HG03103 (cell line): Measurements from ENCODE around the gene VSTM2B.
"Not testable (repeated sequence)": the region's sequence is repeated elsewhere in the genome, so short reads cannot be mapped to it uniquely, and the experiment has no call there.

Experiments used
- ATAC-seq: cut with Tn5 transposase; IDR thresholded peaks from one replicate; pipeline ENCODE4 v1.9.1; 2021; ENCODE audit warnings: low read depth; ENCODE audit not compliant: unreplicated experiment

VSTM2B gene

DNA sequence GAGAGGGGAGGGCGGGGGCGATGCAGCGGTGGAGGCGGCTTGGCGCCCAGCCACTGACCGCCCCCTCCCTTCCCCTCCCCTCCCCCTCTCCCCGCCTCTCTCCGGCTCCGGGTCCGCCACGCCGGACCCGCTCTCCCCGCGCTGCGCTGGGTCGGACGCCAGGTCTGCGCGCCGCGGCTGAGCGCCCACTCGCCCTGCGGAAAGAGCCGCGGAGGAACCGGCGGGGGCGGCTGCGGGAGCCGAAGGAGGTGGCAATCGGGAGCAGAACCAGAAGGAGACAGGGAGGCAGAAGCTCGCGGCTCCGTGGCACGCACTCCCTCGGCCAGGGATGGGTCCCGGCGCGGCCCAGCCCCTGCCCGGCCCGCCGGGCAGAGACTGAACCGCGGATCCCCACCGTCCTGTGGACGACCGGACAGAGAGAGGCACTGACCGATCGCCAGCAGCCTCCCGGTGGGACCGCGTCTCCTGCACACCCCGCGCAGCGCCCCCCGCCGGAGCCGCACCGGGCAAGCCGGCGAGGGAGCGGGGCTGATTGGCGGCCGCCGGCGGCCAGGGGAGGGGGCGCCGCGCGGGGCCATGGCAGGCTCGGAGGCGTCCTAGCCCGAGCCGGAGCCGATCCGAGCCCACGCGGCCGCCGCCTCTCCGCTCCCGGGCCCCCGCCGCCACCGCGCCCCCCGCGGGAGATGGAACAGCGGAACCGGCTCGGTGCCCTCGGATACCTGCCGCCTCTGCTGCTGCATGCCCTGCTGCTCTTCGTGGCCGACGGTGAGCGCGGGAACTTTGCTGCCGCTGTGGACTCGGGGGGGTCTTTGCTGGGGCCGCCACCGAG lies at the start of gene VSTM2B:
TSS of gene VSTM2B (plus strand) at position 94 of the 829 bp plus-strand sequence. CDS start at position 684, 590 bp downstream.
- no peak for ATAC-seq

DNA sequence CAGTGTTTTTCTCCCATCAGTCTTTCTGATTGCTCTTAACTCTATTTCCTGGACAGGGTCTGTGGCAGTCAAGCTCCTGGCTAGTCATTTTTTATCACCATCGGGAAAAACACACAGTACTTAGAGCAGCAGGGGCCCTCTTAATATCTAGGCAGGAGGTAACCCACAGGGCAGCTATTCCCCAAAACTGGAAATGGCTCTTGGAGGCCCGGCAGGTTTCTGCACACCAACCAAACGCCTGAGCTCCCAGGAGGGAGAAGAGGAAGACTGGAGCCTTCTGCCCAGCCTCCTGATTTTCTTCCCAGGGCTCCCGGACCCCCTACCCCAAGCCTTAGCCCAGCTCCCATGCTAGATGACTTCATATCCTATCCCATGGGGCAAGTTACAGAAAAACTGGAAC lies 49.3 kb upstream of the VSTM2B start:
- no peak for ATAC-seq

DNA sequence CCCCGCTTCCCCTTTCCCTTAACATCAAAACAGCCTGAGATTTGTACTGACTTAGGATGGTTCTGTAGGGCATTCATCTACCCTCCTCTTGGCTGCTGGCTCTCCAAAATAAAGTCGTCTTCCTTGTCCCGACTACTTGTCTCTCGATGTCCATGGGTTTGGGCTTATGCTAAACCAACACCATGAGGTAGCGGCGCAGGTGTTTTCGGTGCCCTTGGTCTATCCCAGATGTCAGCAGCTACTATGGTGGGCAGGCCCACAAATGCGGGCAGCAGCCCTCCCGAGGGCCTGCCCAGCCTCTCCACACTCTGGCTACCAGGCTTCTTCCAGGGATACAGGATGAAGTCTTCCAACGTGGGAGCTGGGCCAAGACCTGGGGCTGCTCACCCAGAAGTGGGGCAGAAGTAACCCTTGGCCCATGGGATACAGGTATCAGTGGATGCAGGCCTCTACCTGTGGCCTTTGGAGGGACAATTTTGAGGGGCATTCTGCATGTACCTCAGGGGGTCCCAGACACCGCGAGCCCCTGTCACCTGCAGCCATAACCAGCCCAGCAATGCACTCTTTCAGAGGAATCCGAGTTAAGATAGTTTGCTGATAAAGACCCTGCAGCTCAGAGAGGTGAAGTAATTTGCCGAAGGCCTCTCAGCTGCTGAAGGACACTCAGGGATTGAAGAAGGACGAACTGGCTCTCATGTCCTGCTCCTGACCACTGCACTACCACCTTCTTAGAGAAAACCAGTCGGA lies 47.8 kb upstream of the VSTM2B start:
- no peak for ATAC-seq

DNA sequence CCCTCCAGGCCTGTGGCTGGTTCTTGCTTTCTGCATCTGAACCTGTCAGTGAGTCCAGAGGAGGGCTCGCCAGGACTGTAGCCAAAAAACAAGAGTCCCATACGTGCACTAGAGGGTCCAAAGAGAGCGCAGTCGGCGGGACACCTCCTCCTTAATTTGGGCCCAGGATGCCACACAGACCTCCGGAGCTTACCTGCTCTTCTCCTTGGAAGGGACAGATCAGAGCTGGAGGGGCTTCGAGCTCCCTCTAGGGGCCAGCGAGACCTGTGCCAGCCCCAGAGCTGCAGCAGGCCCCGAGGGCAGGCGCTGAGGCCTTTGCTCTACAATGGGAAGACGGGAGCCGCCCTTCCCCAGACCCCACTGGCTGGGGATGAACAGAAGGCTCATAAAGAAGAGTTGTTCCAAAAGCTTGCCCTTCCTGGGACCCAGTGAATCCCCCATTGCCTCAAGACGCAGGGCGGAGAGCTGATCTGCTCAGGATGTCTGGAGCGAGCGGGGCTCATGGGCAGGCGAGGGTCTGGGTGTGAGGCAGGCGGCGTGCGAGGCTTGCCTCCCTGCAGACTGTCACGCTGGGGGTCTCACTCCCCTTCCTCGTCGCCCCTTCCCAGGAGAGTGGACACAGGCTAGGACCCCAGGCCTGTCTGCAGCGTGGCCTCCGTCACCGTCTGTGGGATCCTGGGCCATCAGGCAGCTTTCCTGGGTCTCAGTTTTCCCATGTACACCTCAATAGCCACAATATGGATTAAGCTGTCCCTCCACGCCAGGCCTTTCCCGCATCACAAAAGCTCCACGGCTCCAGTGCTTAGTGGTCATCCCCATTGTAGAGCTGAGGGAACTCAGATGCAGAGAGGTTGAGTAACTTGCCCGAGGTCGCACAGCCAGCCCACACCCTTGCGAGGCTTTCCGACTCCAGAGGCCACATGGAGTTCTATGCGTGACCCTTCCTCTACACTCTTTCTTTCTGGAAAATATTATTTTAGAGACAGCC lies 46.9 kb upstream of the VSTM2B start:
- ATAC-seq: no peak

DNA sequence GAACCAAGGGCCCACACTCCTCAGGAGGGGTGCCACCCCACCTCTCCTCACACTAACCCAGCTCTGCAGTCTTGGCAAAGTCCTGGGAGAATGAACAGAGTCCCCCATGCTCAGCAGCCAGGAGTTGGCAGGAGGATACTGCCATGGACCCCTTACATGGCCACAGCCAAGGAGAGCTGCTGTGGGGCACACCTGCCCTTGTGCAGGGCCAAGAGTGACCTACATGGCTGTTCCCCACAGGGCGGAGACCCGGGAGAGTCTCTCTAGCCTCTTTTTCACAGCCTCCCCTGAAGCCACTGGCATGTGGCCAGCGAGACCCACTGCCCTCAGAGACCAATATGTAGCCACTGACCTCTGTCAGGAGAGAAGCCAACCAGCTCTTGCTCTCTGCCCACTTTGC lies 45.9 kb upstream of the VSTM2B start:
- ATAC-seq: no peak

DNA sequence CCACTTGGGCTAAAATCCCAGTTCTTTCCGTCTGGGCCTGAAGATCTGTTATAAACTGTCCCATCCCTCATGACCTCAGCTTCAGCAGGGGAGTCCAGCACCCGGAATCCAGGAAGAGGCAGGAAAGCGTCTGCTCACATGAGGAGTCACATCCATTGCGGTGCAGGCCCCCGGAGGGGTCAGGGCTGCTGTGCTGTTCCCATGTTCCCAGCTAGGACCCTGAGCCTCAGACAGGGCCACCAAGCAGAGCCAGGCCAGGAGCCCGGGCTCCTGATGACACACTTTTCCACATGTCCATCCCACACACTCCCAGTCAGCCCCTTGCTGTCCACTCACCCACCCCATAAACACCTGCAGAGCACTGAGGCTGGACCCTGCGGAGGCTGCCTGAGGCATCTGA lies 45.3 kb upstream of the VSTM2B start:
- no peak for ATAC-seq

DNA sequence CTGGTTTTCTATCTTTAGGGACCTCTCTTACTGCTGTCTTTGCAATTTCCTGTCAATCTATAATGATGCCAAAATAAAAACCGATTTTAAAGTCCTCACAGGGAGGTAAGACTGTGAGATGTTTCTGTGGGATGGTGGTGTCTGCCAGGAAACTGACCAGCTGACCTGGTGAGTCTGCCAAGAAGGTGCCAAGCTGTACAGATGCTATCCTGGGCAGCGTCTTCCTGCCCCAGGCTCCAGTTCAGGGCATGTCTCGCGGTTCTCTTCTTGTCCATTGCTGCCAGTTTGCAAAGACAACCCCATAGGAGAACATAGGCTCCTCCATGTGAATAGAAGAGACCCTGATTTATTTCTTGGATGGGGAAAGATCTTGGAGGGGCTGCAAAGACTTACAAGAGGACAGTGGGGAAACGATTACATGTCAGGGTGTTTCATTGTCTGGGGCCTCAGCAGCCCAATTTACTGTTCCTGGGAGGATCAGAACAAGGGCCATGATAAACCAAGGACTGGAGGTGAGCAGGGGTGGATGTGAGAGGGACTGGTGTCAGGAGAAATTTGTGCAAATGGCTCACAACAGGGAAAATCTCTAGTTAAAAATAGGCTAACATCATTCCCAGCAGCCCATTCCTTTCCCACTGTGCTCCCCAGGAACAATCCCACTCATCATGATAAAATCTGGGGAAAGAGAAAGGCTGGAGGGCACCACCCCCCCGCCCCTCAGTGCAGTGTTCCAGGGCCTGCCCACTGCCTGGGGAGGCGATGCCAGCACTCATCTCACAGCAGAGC lies 42.7 kb upstream of the VSTM2B start:
- ATAC-seq: no peak

DNA sequence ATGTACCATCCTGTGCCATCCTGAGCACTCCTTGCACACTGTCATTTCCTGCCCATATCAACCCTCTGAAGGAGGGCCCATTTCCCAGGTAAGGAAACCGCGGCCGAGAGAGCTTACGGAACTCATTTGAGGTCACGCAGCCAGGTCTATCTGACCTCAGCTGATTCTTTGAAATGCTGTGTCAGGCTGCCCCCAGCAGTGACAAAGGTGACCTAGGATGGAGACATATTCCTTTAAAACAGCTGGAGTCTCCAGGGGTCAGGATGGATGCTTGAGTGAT lies 42.2 kb upstream of the VSTM2B start:
- no peak for ATAC-seq

DNA sequence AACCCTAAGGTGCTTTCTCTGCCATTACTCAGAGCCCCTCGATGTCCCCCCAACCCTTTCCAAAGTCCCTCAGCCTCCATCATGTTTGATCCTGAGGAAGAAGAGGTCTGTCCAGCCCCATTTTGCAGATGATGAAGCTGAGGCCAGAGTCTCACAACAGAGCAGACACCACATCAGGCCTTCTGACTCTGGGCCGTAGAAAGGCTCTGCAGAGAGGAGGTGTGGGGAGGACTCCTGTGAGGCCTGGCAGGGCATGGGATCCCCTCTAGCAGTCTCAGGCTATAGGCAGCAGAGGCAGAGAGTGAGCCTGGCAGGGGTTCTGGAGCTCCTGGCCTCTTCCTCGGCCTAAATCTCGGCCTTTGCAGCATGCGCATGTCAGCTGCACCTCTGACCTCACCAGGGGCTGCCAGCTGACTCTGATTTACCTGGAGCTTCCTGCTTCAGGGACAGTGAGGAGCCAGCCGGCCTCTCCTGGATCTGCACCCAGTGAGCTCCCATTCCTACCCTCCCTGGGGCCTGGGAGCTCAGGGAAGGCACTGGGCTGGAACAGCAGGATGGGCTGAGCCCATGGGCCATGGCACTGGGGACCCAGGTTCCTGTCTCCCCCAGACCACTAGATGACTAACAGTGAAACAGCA lies 41.7 kb upstream of the VSTM2B start:
- no peak for ATAC-seq

DNA sequence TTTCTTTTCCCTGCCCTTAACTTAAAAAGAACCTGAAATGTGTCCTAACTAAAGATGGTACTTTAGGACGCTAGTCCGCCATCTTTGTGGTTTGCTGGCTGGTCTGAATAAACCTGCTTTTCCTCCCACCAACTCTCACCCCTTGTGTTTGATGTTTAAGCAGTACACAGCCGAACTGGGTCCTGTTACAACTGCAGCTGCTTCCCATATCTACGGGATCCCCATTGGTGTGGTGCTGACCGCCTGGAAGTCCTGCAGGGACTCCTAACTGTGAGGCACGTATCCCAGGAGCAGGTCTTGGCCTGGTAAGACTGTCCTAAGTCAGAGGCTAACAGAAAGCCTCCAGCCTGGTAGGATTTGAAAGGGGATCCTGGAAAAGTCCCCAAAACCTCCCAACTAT lies 40.9 kb upstream of the VSTM2B start:
- no peak for ATAC-seq

DNA sequence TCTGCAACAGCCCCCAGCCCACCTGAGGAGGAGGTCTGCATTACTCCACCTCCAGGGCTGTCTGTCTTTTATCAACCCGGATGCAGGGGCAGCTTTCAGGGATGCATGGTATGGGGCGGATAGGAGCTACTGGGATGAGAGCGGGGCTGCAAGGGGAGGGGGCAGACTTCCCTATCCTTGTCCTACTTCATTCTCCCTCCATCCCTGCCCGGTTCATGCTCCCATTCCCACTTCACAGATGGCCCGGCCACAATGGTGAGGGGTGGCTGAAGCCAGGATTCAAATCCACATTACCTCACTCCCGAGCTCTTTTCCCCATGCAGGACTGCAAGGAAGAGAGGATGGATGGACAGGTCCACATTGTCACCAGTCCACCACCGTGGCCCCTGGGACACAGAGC lies 40.5 kb upstream of the VSTM2B start:
- ATAC-seq: no peak

DNA sequence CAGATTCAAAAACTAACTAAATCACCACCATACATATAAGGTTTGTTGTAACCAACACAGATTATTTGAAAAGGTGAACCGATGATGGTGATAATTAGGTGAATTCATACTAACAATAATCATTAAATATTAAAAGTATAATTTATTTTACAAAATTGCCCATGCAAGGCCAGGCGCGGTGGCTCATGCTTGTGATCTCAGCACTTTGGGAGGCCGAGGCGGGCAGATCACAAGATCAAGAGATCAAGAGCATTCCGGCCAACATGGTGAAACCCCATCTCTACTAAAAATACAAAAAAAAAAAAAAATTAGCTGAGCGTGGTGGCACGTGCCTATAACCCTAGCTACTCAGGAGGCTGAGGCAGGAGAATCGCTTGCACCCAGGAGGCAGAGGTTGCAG lies 38.8 kb upstream of the VSTM2B start:
- ATAC-seq: not testable (repeated sequence)

DNA sequence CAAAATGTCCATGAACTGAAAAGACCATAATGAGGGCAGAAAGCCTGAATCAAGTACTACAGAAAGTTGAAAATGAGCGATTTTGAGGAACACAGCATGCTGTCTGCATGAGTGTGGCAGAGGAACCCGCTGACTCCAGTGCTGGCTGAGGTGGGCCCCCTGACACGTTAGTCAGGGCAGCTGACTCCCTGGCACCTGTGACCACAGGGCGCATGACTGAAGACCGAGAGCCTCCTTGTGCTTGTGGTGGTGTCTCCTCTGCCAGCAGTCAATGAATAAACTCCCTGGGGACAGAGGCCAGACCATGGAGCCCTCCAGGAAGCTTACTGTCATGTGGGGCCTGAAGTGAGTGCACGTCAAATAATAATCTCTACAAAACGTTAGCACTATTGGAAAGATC lies 38.4 kb upstream of the VSTM2B start:
- ATAC-seq: no peak

DNA sequence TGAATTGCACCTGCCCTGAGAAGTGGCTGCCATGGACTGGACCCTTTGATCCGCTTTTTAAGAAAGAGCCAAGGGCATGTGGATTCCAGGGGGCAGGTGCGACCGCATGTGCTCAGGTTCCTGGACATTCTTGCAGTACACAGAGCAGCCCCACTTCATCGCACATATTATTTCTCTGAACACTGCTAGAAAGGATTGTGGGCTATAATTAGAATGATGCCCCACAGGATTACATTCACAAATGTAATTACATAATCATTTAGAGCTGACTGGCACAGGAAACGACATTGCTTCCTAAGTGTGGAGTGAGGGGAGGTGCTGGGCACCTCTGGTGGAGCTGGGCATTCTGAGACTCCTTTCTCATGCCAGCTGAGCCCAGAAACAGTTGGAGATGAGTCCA lies 37.5 kb upstream of the VSTM2B start:
- no peak for ATAC-seq

DNA sequence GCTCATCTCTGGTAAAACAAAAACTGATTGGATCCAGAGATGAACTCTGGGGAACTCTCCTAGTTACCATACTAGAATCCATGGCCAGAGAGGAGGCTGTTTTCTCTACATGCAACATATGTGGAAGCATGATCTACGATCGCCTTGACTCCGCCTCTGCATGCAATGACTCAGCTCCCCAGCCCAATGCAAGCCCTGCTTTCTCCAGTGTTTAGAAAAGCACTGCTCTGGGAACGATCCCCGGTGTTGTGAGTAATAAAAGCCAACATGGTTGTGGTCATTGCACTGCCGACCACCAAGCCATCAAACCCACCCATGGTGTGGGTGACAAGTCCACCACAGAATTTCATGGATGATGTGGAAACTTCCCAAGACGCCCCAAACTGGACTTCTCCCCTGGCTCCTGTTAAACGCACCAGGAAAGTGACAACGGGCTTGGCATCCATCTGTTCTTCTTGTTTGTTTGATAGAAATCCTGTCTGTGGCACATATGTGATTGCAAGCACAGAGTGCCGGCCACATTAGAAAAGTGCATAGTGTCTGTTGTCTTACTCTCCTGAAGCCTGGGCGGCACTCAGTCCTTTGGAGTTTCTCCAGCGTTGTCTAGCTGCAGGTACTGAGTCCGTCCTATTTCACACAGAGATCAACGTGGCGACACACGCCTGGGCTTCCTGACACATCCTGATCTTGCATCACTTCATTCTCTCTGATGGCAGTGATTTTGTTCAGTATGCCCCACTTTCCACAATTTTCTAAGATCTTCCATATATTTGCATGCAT lies 36.4 kb upstream of the VSTM2B start:
- ATAC-seq: no peak

DNA sequence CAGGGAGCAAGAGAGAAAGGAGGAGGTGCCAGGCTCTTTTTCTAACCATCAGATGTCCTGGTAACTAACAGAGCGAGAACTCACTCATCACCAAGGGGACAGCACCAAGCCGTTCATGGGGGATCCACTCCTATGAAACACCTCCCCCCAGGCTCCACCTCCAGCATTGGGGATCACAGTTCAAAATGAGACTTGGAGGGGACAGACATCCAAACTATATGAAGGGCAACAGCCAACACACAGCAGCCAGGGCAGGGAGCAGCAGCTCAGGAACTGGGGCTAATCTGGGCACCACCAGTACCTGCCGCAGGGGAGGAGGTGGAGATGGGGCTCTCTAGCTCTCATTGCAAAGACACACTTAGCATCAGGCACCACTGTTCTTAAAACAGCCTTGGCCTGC lies 34.3 kb upstream of the VSTM2B start:
- ATAC-seq: no peak

DNA sequence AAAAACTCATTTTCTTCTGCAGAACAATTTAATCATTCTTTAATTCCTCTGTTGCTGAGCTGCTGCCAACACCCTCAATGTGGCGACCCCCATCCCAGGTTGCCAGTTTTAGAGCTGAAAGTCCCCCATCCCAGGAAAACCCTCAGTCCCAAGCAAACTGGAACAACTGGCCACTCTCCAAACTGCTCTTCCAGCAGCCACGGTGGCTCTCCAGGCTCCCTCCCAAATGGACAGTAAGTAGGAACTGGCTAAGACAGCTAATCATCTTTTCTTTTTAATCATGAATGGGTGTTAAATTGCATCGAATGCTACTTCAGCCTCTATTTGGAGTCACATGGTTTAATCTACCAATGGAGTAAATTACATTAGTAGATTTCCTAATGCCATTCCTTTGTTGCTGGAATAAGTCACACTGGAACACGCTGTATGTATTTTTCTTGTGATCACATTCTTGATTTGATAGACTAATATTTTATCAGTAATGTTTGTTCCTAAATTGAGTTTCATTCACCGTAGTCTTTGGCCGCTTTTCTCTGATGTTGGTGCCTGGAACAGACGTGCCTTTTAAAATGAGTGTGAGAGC lies 33.7 kb upstream of the VSTM2B start:
- no peak for ATAC-seq

DNA sequence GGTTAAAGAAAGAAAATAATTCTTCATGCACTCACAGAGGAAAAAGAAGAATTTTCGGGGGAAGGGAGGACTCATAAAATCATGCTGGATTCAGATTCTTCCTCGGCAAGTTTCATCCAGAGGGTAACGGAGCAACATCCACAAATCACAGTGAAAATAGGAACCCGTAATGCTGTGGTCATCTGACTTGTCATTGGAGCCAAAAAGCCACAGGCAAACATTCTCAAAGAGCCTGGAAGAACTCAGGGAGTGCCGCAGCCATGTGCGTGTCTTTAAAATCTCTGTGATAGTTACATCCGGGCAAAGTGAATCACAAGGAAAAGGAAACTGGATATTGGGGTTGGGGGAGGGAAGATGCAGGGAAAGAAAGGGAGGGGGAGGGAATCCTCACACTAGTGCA lies 33.0 kb upstream of the VSTM2B start:
- ATAC-seq: no peak

DNA sequence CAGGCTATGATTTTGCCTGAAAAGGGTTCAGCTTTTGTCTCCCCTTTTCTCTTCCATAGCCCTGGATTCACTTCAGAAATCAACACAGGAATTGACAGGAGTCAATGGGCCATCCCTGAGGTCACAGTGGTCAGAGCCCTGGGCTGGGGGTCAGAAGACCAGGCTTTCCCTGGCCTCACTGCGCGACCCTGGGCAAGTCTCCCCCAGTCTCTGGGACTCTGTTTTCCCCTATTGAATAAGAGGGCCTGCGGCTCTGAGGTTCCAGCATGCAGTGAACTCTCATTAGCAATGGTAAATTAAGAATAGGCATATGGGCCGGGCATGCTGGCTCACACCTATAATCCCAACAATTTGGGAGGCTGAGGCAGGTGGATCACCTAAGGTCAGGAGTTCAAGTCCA lies 30.7 kb upstream of the VSTM2B start:
- ATAC-seq: no peak
